OCI-LY7 (cell line): ENCODE measurements around the gene DNAL4.

ENCODE experiments used
- CTCF ChIP-seq: fragments of 200-600 bp; sonication (generic); conservative IDR thresholded peaks from 2 replicates; pipeline ENCODE4 v1.5.1; 2014; ENCODE audit warnings: mild to moderate bottlenecking, antibody characterized with exemption, low read length, moderate library complexity, mixed read lengths
- EZH2phosphoT487 ChIP-seq: fragments of 200-600 bp; sonication (generic); IDR thresholded peaks from 2 replicates; pipeline ENCODE4 v1.6.1; 2018; ENCODE audit warnings: low read depth, borderline replicate concordance, mild to moderate bottlenecking, mixed run types, antibody characterized with exemption, low read length, moderate library complexity, mixed read lengths

- TF ChIP-seq CTCF (no peak), EZH2phosphoT487 (no peak)
Observed at GRCh38 chr22:38819387-38819940, 25.5 kb upstream of the DNAL4 start.
